Cortex of kidney (tissue), 1 donor: ENCODE data around the gene ERBB4.
"Not testable (repeated sequence)": the region's sequence is repeated elsewhere in the genome, so short reads cannot be mapped to it uniquely, and the experiment has no call there.

Experiments used
- DNase-seq: peaks from one replicate; lab custom pipeline; 2025; lab: John Stamatoyannopoulos, UW

Gene ERBB4

DNA sequence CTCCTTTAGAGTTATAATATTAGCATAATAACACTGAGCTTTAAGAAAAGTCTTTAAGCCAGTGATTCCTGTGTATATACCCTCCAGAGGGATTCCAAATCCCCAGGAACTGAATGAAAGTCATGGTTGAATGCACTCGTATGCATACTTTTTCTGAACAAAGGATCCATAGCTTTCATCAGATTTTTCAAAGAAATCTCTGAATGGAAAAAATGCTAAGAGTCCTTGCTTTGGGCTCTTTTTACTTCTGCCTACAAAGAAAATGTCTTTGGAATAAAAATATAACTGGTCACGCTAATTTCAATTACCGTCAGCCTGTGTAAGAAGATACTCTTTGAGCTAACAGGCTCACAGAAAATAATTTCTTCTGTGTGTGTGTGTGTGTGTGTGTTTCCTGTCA lies 939.5 kb downstream of the ERBB4 start:
- no peak for DNase-seq

DNA sequence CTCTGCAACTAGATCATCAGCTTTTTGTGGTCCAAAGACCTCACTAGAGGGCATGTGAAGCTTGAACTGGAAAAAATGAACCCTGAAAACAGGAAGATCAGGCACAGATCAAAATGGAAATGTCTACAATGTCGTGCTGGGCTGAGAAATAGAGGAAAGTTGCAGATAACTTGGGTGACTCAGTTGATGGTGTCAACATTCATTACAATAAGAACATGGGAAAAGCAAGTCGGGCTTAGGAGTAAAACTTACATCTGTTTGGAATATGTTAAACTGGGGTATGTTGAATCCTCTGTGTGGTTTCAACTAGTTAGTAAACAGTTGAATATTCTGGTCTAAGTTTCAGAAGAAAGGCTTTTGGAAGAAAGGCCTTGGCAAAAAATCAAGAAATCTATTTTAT lies 940.4 kb downstream of the ERBB4 start:
- no peak for DNase-seq

DNA sequence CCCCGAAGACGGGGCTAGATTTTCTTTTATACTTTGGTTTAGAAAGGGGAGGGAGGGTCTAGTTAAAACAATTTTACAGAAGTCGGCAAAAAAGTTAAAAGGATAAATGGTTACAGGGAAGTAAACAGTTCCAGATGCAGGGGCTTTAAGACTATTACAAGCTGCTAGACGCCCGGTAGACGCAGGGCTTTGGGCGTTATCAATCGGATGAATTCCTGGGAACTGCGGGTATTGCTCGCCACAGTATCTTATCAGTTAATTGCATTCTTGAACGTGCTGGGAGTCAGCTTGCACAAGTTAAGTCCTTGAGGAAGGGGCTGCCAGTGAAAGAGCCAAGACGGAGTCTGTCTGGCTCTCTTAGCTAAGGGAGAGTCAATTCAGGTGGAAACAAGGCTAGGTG lies 946.6 kb downstream of the ERBB4 start:
- DNase-seq = not testable (repeated sequence)

DNA sequence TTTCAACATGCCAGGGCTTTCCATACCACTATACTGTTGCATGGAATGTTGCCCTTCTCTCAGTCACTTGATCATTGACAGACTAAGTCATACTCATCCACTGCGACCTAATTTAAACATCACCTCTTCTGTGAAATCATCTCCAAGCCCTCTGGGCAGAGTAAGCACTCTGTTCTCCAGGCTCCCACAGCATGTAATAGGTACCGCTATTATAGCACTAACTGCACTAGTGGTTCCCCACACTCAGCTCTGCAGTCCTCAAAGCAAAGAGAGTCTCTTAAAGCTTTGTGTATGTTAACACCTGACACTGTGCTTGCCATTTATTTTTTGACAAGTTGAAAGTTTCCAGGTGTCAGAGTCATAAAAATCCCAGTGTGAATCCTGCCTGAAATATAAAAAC lies 947.2 kb downstream of the ERBB4 start:
- no peak for DNase-seq

DNA sequence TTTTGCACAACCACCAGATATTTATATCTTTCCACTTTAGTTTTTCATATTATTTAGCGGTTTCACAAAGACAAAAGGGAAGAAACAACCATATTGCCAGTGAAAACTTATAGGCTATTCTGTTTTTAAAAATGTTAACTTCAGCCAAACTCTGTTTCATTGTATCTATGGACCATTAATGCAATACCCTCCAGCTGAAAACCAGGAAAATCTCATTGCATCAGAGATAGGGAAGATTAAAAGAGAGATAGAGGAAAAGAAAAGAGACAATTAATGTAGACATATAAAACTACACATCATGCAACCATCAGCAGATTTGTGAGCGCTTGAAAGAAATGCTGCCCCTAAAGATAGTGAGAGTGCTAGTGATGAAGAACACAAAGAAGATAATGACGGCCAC lies 970.2 kb downstream of the ERBB4 start:
- no peak for DNase-seq

DNA sequence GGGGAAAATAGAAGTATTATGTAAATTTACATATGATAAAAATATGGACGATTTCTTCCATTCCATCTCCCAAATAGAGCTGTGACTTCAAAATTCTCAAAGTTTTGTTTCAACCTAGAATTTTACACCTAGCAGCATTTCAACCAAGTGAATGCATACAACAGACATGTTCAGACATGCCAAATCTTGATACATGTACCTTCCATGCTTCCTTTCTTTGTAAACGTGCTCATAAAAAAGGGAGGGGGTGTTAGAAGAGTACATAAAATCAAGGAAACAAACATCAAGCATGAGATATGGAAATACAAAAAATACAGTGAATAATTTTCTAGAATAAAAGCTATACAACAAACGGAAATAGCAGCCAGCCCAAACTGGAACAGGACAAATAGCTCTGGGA lies 974.2 kb downstream of the ERBB4 start:
- no peak for DNase-seq

DNA sequence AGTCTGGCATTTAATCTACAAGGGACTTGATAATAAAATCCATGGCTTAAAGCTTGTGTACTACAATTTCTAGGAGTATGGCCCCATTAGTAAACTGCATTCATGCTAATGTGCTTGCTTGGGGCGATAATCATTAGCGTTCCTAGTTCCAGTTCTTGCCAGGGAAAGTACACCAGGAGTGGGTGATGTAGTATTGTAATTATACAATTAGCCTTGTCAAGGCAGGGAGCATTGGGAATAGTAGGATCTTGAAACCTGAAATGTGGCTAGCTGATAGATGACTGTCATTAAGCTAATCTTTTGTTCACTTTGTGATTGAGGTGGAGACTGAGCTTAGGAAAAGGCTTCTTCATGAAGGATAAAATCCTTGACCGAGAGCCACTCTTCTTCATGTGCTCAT lies 993.0 kb downstream of the ERBB4 start:
- no peak for DNase-seq

DNA sequence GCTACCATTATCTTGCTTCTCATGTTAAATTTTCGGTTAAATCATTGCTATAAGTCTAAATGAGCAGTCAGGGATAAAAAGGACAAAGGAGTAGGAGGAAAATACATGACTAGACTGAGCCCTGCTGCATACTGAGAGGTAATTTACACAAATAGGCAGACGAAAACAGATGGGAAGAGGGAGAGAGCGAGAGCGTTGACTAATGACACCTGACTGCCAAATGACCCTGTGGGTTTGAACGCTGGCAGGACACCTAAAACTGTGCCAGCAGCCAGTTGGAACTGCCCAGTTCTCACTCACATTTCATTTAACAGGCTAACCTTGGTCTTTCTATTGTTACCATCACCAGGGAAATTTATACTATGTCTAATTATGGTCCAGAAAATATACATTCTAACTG lies 1004.0 kb downstream of the ERBB4 start:
- no peak for DNase-seq

DNA sequence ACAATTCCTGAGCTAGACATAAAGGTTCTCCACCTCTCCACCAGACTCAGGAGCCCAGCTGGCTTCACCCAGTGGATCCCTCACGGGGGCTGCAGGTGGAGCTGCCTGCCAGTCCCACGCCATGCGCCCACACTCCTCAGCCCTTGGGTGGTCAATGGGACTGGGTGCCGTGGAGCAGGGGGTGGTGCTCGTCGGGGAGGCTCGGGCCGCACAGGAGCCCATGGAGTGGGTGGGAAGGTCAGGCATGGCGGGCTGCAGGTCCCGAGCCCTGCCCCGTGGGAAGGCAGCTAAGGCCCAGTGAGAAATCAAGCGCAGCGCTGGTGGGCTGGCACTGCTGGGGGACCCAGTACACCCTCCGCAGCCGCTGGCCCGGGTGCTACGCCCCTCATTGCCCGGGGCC lies 1014.4 kb downstream of the ERBB4 start:
- not testable (repeated sequence) for DNase-seq

DNA sequence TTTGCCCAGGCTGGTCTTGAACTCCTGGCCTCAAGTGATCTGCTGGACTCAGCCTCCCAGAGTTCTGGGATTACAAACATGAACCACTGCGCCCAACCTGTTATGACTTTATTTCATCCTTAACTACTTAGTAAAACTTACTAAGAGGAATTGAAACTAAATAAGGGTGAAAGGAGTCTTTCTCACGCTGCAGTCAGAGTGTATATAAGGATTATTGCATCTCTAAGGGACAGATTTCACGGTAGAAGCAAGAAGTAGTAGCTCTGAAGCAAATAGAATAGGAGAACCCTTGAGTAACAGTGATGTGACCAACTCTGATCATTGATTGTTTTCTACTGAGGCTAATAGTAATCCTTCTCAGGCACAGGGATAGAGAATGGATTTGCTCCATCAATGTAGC lies 1022.1 kb downstream of the ERBB4 start:
- DNase-seq = no peak

DNA sequence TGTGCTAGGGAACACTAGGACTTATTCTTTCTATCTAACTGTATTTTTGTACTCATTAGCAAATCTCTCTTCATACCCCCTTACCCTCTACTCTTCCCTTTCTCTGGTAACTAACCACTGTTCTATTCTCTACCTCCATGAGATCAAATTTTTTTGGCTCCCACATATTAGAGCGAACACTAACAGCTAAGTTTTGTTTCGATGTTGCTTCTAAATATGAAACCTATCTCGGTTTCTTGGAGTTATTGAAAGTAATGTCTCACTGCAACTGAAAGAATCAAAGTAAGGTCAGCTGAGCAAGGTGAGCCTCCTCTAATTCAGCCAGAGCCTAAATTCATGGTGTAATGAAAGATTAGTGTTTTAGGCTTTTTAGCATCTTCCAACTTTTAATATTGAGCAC lies 1024.6 kb downstream of the ERBB4 start:
- no peak for DNase-seq

DNA sequence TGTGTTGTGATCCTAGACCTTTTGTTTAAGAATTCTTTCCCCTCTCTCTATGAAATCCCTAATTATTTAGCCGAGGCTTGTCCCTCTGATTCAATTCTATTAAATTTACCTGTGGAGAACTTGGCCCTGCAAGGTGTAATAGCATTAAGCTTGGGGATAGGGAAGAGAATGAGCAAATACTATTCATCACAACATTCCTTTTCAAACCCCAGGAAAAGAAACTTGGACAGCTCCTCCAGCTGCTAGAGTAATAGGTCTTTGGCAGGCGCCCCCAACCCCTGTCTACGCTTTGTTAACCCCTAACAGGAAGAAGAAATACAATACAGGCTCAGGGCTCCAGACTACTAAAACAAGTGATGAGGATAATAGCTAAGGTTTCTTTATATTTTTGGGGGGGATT lies 1025.2 kb downstream of the ERBB4 start:
- no peak for DNase-seq

DNA sequence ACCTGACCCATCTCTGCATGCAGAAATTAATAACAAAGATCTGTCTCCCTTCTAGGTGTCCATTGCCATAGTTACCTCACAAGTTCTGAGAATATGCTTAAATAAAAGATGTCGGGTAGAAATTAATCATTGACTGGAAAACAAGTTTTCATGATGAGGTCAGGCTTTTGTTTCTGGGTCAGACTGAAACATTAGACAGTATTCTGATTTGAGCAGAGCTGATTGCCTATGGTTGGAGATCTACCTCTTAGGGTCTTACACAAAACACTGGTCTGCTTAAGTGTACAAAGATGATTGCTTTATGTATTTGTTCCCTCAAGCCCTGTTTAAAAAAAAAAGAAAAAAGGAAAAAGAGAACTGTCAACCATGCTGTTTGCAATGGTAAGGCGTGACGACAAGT lies 1025.8 kb downstream of the ERBB4 start:
- no peak for DNase-seq

DNA sequence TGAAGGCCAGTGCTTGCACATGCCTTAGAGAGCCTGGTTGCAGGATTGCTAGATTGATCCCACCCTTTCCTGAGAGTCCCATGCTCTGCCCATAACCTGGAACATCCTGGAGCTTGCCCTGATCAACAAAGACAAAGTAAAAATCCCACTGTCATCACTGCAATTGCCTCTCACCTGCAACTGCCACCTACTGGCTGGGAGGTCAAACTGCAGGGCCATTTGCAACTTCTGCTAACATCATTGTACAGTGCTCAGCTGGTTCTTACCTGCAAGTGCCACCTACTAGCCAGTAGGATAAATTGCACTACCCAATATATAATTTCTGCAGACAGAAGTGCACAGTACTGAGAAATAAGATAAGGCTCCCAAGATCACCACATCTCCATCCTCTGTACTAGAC lies 1034.7 kb downstream of the ERBB4 start:
- DNase-seq = no peak

DNA sequence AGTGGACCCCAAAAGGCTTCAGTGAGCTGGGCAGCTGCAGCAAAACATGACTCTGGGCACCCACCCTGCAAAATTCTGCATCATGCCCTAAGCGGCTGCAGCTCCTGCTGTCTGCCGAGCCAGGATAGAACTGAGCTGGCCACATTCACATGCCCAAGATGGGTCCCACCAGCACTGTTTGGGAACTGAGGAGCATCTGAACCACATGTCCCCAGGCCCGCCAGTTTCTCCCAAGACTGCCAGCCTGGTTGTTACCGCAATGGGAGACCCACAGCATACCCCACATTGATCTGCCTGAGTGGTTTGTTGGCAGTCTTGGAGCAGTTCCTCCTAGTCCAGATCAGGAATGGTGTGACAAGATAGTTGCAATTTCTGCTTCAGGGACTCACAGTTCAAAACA lies 1035.4 kb downstream of the ERBB4 start:
- no peak for DNase-seq

DNA sequence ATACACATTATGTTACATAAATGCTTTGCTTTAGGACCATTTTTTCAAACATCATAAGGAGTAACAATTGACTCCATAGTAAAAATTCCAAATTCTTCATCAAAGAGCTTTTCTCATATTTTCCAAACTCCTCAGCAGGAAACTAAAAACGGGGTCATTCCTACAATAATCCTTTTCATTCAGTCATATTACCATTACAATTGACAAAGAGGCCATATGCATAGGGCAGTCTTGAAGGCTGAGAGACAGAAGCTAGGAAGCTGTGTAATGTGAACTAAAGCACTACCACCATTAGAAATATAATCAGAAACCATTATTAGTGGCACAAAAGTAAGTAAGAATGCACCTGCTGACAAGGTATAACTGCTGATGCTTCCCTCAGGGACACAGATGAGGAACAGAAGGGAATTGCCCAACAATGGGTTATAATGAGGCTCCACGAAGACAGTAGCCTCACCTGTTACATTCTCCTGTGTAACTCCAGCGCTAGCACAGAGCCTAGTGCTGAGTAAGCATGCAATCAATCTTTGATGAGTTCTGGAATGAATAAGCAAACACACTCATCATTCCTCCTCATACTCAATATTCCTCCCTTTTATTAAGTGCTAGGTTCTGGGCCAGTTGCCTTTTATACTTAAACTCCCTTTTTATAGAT lies 1039.9 kb downstream of the ERBB4 start:
- DNase-seq = no peak

DNA sequence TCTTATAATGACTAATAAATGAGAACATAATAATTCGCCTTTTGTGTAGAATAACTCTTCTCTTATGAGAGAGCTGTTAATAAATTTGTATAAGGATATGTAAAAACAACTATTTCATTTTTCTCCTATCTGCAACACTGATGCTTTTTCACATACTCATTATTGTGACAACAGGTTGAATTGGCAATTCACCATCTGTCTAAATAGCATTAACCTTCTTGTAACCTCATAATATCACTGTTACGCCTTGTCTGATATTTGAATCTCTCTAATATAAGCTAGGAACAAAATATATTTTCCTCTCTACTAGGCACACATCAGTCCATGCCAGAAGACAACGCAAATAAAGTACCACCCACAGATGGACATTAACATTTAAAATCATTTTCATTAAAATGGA lies 1043.3 kb downstream of the ERBB4 start:
- no peak for DNase-seq

DNA sequence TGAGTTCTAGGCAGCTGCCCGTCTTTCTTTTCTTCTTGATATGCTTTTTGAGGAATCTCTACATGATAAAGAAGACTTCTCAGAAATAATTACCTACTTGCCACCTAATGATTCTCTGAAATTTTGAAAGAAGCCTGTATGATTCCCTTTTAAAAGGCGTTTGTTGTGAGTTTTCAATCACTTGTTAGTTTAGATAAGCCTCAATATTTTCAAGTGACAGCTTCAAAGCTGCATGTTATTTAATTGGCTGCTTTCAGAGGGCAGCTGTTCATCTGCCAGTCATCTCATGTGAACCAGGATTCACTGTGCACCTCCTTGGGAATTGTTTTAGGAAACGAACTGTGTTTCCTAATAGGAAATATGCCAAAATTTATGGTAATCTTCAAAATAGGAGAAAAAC lies 1044.1 kb downstream of the ERBB4 start:
- no peak for DNase-seq

DNA sequence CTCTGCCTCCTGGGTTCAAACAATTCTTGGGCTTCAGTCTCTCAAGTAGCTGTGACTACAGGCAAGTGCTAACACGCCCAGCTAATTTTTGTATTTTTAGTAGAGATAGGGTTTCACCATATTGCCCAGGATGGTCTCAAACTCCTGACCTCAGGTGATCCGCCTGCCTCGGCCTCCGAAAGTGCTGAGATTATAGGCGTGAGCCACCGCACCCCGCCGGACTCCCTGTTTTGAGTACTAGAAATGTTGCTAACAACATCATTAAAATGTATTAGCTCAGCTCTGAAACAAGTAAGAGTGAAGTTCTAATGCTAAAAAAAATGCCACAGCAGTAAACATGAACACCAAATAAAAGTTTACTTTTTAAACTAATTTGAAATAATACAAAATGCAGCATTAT lies 1044.5 kb downstream of the ERBB4 start:
- DNase-seq = no peak

DNA sequence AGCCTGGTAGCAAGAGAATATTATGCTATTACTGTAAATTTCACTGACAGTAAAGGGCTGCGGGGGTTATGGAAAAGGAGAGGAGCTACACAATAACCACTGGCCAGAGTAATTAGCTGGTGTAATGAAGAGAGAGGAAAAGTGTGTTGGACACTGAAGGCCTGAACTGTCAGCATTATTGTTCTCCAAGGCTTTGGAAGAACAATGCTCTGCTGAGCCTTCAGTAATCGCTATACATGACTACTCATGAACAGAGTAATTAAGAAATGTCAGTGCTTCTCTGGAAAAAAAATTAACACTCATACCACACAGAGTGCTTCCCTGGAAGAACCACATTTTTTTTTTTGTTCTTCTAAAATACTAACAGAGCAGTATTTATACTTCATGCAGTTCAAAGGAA lies 1050.9 kb downstream of the ERBB4 start:
- DNase-seq = no peak

DNA sequence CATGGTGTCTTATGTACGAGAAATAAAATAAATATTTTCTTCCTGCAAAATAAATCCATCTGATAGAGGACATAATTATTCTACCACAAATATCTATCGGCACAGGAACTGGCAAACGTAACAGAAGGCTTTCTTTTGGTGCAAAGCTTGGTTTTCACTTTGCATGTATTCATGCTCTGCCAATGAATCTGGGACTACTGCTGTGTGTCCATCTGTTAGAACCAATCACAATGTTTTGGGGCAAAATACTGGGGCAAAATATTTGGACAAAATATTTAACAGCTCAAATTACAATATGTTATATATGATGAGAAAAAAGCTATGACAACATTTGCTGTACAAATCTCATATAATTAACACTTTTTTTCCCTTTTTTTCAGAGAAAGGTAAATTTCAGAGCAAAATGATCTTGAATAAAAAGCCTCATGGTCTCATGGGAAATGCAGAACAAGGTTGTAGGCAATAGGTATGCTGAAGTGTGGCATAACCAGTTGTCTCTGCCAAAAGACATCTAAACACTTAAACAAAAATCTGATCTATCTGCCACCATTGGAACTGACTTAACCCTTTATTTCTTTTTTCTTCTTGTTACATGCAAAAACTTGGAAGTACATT lies 1059.0 kb downstream of the ERBB4 start:
- no peak for DNase-seq

DNA sequence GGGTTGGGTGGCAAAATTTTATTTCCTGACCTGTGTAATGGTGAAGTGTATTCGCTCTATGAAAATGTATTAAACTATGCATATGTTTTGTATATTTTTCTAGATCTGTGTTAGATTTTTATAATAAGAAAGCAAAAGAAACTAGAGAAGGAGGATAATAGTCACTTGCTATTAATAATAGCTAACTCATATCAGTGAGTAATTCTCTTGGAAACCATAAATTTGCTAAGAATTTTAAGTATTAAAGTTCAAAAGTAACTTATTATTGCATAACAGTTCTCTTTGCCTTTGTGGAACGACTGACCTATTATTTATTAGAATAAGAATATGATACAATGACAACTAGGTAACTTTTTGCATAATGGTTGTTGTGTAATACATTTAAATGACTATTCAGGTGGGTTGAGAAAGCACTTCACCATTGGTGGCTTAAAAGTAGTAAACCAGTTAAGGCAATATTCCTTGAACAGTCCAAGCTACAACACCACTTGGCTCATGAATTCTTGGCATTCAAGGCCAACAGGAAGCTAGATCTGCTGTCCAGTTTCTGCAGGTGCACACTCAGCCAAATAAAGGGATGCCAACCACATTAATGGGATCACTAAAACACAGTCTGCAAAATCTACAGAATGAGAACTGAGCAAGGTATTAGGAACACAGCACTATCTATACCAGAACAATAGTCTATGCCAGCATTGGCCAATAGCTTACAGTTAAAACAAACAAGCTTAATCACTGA lies 1060.9 kb downstream of the ERBB4 start:
- no peak for DNase-seq

DNA sequence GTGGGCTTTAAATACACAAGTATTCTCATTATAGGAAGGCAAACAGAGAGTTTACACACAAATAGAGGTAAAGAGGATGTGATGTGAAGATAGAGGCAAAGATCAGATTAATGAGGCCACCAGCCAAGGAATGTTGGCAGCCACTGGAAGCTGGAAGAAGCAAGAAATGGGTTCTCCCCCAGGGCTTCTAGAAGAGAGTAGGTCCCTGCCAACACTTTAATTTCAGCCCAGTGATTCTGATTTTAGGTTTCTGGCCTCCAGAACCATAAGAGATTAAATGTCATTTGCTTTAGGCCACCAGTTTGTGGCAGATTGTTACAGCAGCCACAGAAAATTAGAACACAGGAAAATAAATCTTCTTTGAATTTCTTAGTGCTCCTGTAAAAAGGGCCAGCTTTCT lies 1065.5 kb downstream of the ERBB4 start:
- no peak for DNase-seq

DNA sequence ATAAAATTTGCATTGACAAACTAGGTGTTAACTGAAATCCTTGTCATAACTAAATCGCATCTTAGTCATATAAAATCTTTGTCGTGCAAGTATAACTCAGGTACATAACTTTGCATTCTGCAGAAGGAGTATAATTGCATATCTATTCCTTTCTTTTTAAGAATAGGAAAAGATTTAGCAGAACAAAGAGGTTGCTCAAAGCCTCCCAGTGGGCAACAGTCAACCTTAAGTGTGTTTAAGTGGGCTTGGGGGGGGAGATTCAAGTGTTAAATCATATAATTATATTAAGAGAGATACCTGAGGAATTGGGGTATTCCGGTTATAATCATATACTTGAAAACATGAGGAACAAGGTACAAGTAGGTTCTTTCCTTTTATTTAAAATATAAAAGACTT lies 1068.9 kb downstream of the ERBB4 start:
- DNase-seq = no peak
